Measurements from ENCODE around the gene RASSF9. TPM values are rescaled to one million over a fixed set of nuclear protein-coding genes. Genes with fewer than 3 reads are reported as not detected.
A peak's percentile ranks its signal among the peaks of the same experiment; 100 is the strongest.

The RASSF9 gene
- under 1 TPM; 0.32 to 0.88 TPM for total RNA-seq

- TF ChIP-seq, protein P1, sequence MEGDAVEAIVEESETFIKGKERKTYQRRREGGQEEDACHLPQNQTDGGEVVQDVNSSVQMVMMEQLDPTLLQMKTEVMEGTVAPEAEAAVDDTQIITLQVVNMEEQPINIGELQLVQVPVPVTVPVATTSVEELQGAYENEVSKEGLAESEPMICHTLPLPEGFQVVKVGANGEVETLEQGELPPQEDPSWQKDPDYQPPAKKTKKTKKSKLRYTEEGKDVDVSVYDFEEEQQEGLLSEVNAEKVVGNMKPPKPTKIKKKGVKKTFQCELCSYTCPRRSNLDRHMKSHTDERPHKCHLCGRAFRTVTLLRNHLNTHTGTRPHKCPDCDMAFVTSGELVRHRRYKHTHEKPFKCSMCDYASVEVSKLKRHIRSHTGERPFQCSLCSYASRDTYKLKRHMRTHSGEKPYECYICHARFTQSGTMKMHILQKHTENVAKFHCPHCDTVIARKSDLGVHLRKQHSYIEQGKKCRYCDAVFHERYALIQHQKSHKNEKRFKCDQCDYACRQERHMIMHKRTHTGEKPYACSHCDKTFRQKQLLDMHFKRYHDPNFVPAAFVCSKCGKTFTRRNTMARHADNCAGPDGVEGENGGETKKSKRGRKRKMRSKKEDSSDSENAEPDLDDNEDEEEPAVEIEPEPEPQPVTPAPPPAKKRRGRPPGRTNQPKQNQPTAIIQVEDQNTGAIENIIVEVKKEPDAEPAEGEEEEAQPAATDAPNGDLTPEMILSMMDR (IDR thresholded peaks at IDR 0.05) = no peak
- Histone ChIP-seq H3K27ac (no peak within 1 kb of the TSS), H3K9ac (ENCODE audit: low read depth in 2 of 2, low read length in 2 of 2) (no peak within 1 kb of the TSS), H3K4me3 (peak within 1 kb of the TSS; percentile 15), H3K4me1 (no peaks in the 10 kb centered on the region), H3K27me3 (no peaks in the 10 kb centered on the region), H3K36me3 (no peaks in the 10 kb centered on the region), H3K9me3 (no peaks in the 10 kb centered on the region)
- intact Hi-C loops (cut with DNase I) = no loop called here
- peak; percentile 40 for DNase-seq
These were observed at the start of gene RASSF9 for GRCh38 chr12:85836197-85837090. Gene RASSF9 (minus strand): TSS chr12:85836409. CDS start chr12:85836201, 208 bp downstream.

DNA sequence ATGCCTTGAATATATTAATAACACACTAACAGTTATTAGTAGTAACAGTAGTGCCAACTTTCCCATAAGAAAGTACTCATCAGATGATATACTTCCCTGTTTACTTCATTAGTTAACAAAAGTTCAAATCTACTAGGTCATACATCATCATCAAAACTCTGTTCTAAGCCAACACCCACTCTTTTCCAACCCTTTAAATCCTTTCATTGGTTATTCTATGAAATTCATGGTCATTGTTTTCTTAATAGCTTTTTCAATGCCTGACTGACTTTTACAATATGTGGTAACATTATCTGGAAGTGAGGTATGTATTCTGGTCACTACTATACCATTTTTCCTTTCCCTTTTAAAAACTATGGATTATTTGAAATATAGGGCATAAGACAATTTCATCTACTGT is 47.6 kb upstream of the RASSF9 start:
- Histone ChIP-seq H3K9me3 (no peaks in the 10 kb centered on the region), H3K9ac (ENCODE audit: low read depth in 2 of 2, low read length in 2 of 2) (no peak overlapping the region), H3K4me3 (no peak overlapping the region), H3K27ac (no peak overlapping the region), H3K36me3 (no peaks in the 10 kb centered on the region), H3K27me3 (no peaks in the 10 kb centered on the region), H3K4me1 (no peaks in the 10 kb centered on the region)
- DNase-seq = no peak
- TF ChIP-seq, protein P1 (IDR thresholded peaks at IDR 0.05) = no peak
- intact Hi-C loops (cut with DNase I) = no loop called here

DNA sequence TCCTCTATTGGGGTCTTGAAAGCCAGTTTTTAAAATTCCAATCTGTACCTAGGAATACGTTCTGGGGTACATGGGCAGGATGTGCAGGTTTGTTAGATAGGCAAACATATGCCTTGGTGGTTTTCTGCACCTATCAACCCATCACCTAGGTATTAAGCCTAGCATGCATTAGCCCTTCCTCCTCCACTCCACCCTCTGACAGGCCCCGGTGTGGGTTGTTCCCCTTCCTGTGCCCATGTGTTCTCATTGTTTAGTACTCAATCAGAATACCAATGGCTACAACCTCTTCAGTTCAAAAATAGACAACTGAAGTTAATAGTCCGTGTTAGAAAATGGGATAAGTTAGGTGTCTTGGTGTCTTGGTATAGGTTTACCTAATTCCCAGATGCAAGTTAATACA is 41.2 kb upstream of the RASSF9 start:
- intact Hi-C loops (cut with DNase I) = no loop called here

GRCh38 chr12:85874031-85874461 is 37.8 kb upstream of the RASSF9 start, which contains the start of gene NTS:
Gene NTS (plus strand): TSS chr12:85874295. CDS start chr12:85874404, 109 bp downstream.
- intact Hi-C loops (cut with DNase I) = loop anchor here (5.0 kb wide), 1 partner anchor 297 kb away; no protein-coding TSS in a partner anchor
- H3K9ac ChIP-seq (ENCODE audit: low read depth in 2 of 2, low read length in 2 of 2) = no peak within 1 kb of the TSS
- TF ChIP-seq, protein P1 (IDR thresholded peaks at IDR 0.05) = no peak
- no peaks in the 10 kb centered on the region for H3K4me1 ChIP-seq
- DNase-seq = no peak
- no peaks in the 10 kb centered on the region for H3K36me3 ChIP-seq
- H3K4me3 ChIP-seq = no peak within 1 kb of the TSS
- no peaks in the 10 kb centered on the region for H3K27me3 ChIP-seq
- no peak within 1 kb of the TSS for H3K27ac ChIP-seq
- H3K9me3 ChIP-seq = no peaks in the 10 kb centered on the region

More for the DNA sequence above, 41.2 kb upstream of the RASSF9 start:
- no peak for DNase-seq
- TF ChIP-seq, protein P1 (IDR thresholded peaks at IDR 0.05) = no peak
- H3K27ac ChIP-seq = no peak overlapping the region
- no peak overlapping the region for H3K4me3 ChIP-seq
- H3K9me3 ChIP-seq = no peaks in the 10 kb centered on the region
- H3K9ac ChIP-seq (ENCODE audit: low read depth in 2 of 2, low read length in 2 of 2) = no peak overlapping the region
- no peaks in the 10 kb centered on the region for H3K36me3 ChIP-seq
- no peaks in the 10 kb centered on the region for H3K4me1 ChIP-seq
- no peaks in the 10 kb centered on the region for H3K27me3 ChIP-seq

GRCh38 chr12:85872497-85873091 is 36.4 kb upstream of the RASSF9 start:
- Histone ChIP-seq H3K27ac (no peak overlapping the region), H3K4me1 (no peaks in the 10 kb centered on the region), H3K36me3 (no peaks in the 10 kb centered on the region), H3K9ac (ENCODE audit: low read depth in 2 of 2, low read length in 2 of 2) (no peak overlapping the region), H3K4me3 (no peak overlapping the region), H3K27me3 (no peaks in the 10 kb centered on the region), H3K9me3 (no peaks in the 10 kb centered on the region)
- TF ChIP-seq, protein P1 (IDR thresholded peaks at IDR 0.05) = peak; percentile 61
- DNase-seq = no peak
- intact Hi-C loops (cut with DNase I) = loop anchor here (5.0 kb wide), 1 partner anchor 295 kb away; no protein-coding TSS in a partner anchor

Data from colonic mucosa (tissue), 4 donors.